SU-DHL-6 (cell line): ENCODE data around the gene ELF2.

Experiments
- EZH2phosphoT487 ChIP-seq: fragments of 200-600 bp; sonication (generic), shearing (Covaris generic); conservative IDR thresholded peaks from 2 replicates; pipeline ENCODE4 v1.6.1; 2018; ENCODE audit warnings: mild to moderate bottlenecking, antibody characterized with exemption, low read length, moderate library complexity, mixed read lengths
- TF ChIP-seq, protein P1 (sequence below): fragments of 200-600 bp; sonication (generic); IDR thresholded peaks from one replicate; pipeline ENCODE4 v1.5.1; 2017; ENCODE audit warnings: antibody characterized with exemption, mild to moderate bottlenecking, low read length, moderate library complexity; ENCODE audit not compliant: insufficient read depth, poor library complexity, severe bottlenecking

DNA sequence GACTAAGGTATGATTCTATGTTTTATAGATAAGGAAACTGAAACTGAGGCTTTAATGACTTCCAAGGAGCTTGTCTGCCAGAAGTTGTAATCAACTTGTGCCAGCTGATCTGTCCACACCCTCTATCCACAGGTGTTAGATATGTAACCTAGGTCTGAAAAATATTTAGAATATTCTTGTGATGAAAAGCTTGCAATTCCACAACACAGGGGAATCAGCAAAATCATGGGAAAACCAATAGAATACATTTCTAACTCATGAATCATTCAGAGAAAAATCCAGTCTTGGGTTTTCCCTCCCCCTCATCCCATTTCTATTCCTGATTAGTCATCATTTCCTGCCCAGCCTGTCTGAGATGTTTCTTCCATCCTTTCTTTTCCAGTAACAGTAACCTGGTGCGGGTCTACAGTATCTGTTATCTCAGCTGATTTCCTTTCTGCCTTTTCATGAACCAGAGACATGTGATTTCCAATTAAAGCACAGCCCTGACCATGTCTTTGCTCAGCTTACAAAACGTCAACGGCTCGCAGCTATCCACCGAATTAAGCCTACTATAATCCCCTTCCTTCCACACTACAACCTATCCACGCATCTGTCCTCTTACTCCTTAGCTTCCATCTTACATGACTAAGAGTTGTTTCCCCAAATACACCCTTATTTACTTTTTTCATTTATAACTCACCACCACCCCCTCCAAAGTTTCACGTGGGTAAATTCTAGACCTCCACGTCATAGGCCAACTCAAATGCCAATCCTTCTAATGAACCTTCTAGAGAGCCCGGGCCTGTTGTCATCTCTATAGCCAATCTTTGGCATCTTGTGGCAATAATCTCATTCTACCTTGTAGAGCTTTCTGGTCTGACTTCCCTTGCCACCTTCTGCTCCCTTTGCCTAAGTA is 162.4 kb downstream of the ELF2 start:
- TF ChIP-seq, protein P1, sequence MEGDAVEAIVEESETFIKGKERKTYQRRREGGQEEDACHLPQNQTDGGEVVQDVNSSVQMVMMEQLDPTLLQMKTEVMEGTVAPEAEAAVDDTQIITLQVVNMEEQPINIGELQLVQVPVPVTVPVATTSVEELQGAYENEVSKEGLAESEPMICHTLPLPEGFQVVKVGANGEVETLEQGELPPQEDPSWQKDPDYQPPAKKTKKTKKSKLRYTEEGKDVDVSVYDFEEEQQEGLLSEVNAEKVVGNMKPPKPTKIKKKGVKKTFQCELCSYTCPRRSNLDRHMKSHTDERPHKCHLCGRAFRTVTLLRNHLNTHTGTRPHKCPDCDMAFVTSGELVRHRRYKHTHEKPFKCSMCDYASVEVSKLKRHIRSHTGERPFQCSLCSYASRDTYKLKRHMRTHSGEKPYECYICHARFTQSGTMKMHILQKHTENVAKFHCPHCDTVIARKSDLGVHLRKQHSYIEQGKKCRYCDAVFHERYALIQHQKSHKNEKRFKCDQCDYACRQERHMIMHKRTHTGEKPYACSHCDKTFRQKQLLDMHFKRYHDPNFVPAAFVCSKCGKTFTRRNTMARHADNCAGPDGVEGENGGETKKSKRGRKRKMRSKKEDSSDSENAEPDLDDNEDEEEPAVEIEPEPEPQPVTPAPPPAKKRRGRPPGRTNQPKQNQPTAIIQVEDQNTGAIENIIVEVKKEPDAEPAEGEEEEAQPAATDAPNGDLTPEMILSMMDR = no peak
- TF ChIP-seq EZH2phosphoT487 = no peak
